Liver (tissue), 9 donors: Measurements from ENCODE around the gene ANKLE1. TPM values are rescaled to one million over a fixed set of nuclear protein-coding genes. Genes with fewer than 3 reads are reported as not detected.

Experiments used
- DNase-seq: peaks from one replicate; pipeline ENCODE4 v3.0.0-alpha.2; 2017; ENCODE audit warnings: low spot score
- H3K27ac ChIP-seq, 2 donors: one replicate each; pipeline ENCODE4 v1.7.0; 2013; ENCODE audit warnings: inconsistent platforms in 2 of 2, low read length in 2 of 2, control low read depth in 1 of 2, low read depth in 1 of 2, mild to moderate bottlenecking in 1 of 2
- H3K27me3 ChIP-seq, 4 donors: one replicate each; pipeline versions ENCODE4 v1.6.1 to v1.7.0; 2013; ENCODE audit warnings: low read length in 3 of 4, inconsistent platforms in 1 of 4, mild to moderate bottlenecking in 1 of 4, moderate library complexity in 1 of 4; ENCODE audit not compliant: control insufficient read depth in 4 of 4, insufficient read depth in 4 of 4
- H3K36me3 ChIP-seq, 4 donors: one replicate each; pipeline versions ENCODE4 v1.6.1 to v1.7.0; 2013; ENCODE audit warnings: low read length in 3 of 4, mild to moderate bottlenecking in 3 of 4, low read depth in 1 of 4, moderate library complexity in 1 of 4; ENCODE audit not compliant: control insufficient read depth in 4 of 4, insufficient read depth in 3 of 4
- H3K4me1 ChIP-seq, 4 donors: one replicate each; pipeline versions ENCODE4 v1.6.1 to v1.7.0; 2013; ENCODE audit warnings: low read length in 3 of 4, mild to moderate bottlenecking in 3 of 4, moderate library complexity in 1 of 4; ENCODE audit not compliant: control insufficient read depth in 4 of 4, insufficient read depth in 4 of 4
- H3K4me3 ChIP-seq, 3 donors: one replicate each; pipeline versions ENCODE4 v1.6.1 to v1.7.0; 2013; ENCODE audit warnings: low read length in 3 of 3, control low read depth in 1 of 3, low read depth in 1 of 3, mild to moderate bottlenecking in 1 of 3
- H3K9ac ChIP-seq, 2 donors: one replicate each; pipeline ENCODE4 v1.7.0; 2013; ENCODE audit warnings: low read length in 2 of 2, mild to moderate bottlenecking in 2 of 2, moderate library complexity in 2 of 2, control low read depth in 1 of 2, low read depth in 1 of 2
- H3K9me3 ChIP-seq, 4 donors: one replicate each; pipeline versions ENCODE4 v1.6.1 to v1.7.0; 2013; ENCODE audit warnings: low read length in 3 of 4; ENCODE audit not compliant: control insufficient read depth in 4 of 4
- ATF3 ChIP-seq: IDR thresholded peaks from 2 replicates; pipeline ENCODE4 v1.6.1; 2016; ENCODE audit warnings: antibody characterized with exemption
- EGR1 ChIP-seq, 2 donors: IDR thresholded peaks; 2 replicates each; pipeline ENCODE4 v1.6.1; 2016 to 2018; ENCODE audit warnings: antibody characterized with exemption in 2 of 2, low read depth in 2 of 2
- FOXA1 ChIP-seq: IDR thresholded peaks from 2 replicates; pipeline ENCODE4 v1.6.1; 2016; ENCODE audit warnings: antibody characterized with exemption
- FOXA2 ChIP-seq: IDR thresholded peaks from 2 replicates; pipeline ENCODE4 v1.6.1; 2016; ENCODE audit warnings: antibody characterized with exemption
- GABPA ChIP-seq, 2 donors: IDR thresholded peaks in 1 of 2; conservative IDR thresholded peaks in 1 of 2; 2 replicates each; pipeline ENCODE4 v1.6.1; 2016; ENCODE audit warnings: antibody characterized with exemption in 2 of 2, mild to moderate bottlenecking in 1 of 2, moderate library complexity in 1 of 2
- HNF4A ChIP-seq, 2 donors: conservative IDR thresholded peaks; 2 replicates each; pipeline ENCODE4 v1.6.1; 2016; ENCODE audit warnings: antibody characterized with exemption in 2 of 2, mild to moderate bottlenecking in 2 of 2
- HNF4G ChIP-seq: IDR thresholded peaks from 2 replicates; pipeline ENCODE4 v1.6.1; 2016; ENCODE audit warnings: antibody characterized with exemption
- JUND ChIP-seq, 2 donors: IDR thresholded peaks; 2 replicates each; pipeline ENCODE4 v1.6.1; 2016; ENCODE audit warnings: antibody characterized with exemption in 2 of 2
- NR2F2 ChIP-seq: IDR thresholded peaks from 2 replicates; pipeline ENCODE4 v1.6.1; 2016; ENCODE audit warnings: antibody characterized with exemption
- RAD21 ChIP-seq, 2 donors: IDR thresholded peaks; 2 replicates each; pipeline ENCODE4 v1.6.1; 2016; ENCODE audit warnings: antibody characterized with exemption in 2 of 2, mild to moderate bottlenecking in 2 of 2
- RXRA ChIP-seq, 2 donors: IDR thresholded peaks; 2 replicates each; pipeline ENCODE4 v1.6.1; 2017 to 2018; ENCODE audit warnings: antibody characterized with exemption in 2 of 2, mild to moderate bottlenecking in 1 of 2
- SP1 ChIP-seq: IDR thresholded peaks from 2 replicates; pipeline ENCODE4 v1.6.1; 2018; ENCODE audit warnings: antibody characterized with exemption, mild to moderate bottlenecking
- TAF1 ChIP-seq: conservative IDR thresholded peaks from 2 replicates; pipeline ENCODE4 v1.6.1; 2016; ENCODE audit warnings: antibody characterized with exemption, mild to moderate bottlenecking
- ZBTB33 ChIP-seq: IDR thresholded peaks from 2 replicates; pipeline ENCODE4 v1.6.1; 2016; ENCODE audit warnings: antibody characterized with exemption
- WGBS: extraction: QIAGEN DNeasy Blood & Tissue Kit; methylation state at CpG from one replicate; pipeline ENCODE4 v1.1.7; 2013; 5-methylcytosine and 5-hydroxymethylcytosine counted together
- polyA plus RNA-seq, 2 donors: library from polyadenylated mRNA; stranded (reverse) in 1 of 2; unstranded in 1 of 2; fragments of 200-250 nt in 1 of 2; fragments of >200 nt in 1 of 2; fragmentation: Nextera tagmentation in 1 of 2; extraction: Ambion mirVana in 1 of 2; gene quantifications; one replicate each; pipeline versions ENCODE4 v1.2.1 to v1.2.3, GENCODE V29; 2013 to 2015
- total RNA-seq, 2 donors: library from RNA; depleted of rRNA; stranded (reverse); fragments of >200 nt; gene quantifications; one replicate each; pipeline ENCODE4 v1.2.3, GENCODE V29; 2014
- TF ChIP-seq, protein P1 (sequence below): IDR thresholded peaks from 2 replicates; pipeline ENCODE4 v1.6.1; 2016; ENCODE audit warnings: antibody characterized with exemption
- TF ChIP-seq, protein P2 (sequence below): fragments of 150-350 bp; IDR thresholded peaks from 2 replicates; pipeline ENCODE4 v1.5.1; 2017; ENCODE audit warnings: improper control_type of control experiment, low read depth, low read length; ENCODE audit not compliant: missing input control
- TF ChIP-seq, protein P3 (sequence below): IDR thresholded peaks from 2 replicates; pipeline ENCODE4 v1.6.1; 2016; ENCODE audit warnings: antibody characterized with exemption, mild to moderate bottlenecking
- donor health status: healthy.
- donor health status: healthy.
- donor health status: healthy.
- donor health status: healthy.
- donor health status: healthy.

The ANKLE1 gene
- total and polyA plus RNA-seq, 4 donors = 0.10 to 43.2 (median 0.29) TPM

- Histone ChIP-seq H3K9me3 (no peaks in the 10 kb centered on the region), H3K27me3 (no peaks in the 10 kb centered on the region), H3K4me1 (peaks cover 3 to 11% (median 10%) of the 10 kb centered on the region in 4 donors), H3K9ac (no peak overlapping the region), H3K27ac (no peak overlapping the region), H3K4me3 (no peak overlapping the region), H3K36me3 (peaks cover 0 to 11% (median 5%) of the 10 kb centered on the region in 4 donors)
- no peak for DNase-seq
- 82% methylated on average over 12 of the region's 12 CpGs for WGBS
- TF ChIP-seq RXRA (IDR thresholded peaks at IDR 0.05) (no peak), ZBTB33 (no peak), FOXA2 (no peak), TAF1 (no peak), RAD21 (IDR thresholded peaks at IDR 0.05) (no peak), HNF4A (conservative IDR thresholded peaks at IDR 0.05) (no peak), NR2F2 (no peak), GABPA (IDR thresholded peaks at IDR 0.05 in 1 of 2, conservative IDR thresholded peaks at IDR 0.05 in 1 of 2) (no peak)
- TF ChIP-seq, protein P1, sequence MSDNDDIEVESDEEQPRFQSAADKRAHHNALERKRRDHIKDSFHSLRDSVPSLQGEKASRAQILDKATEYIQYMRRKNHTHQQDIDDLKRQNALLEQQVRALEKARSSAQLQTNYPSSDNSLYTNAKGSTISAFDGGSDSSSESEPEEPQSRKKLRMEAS = no peak
- TF ChIP-seq, protein P2, sequence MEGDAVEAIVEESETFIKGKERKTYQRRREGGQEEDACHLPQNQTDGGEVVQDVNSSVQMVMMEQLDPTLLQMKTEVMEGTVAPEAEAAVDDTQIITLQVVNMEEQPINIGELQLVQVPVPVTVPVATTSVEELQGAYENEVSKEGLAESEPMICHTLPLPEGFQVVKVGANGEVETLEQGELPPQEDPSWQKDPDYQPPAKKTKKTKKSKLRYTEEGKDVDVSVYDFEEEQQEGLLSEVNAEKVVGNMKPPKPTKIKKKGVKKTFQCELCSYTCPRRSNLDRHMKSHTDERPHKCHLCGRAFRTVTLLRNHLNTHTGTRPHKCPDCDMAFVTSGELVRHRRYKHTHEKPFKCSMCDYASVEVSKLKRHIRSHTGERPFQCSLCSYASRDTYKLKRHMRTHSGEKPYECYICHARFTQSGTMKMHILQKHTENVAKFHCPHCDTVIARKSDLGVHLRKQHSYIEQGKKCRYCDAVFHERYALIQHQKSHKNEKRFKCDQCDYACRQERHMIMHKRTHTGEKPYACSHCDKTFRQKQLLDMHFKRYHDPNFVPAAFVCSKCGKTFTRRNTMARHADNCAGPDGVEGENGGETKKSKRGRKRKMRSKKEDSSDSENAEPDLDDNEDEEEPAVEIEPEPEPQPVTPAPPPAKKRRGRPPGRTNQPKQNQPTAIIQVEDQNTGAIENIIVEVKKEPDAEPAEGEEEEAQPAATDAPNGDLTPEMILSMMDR = no peak
Observed at GRCh38 chr19:17266589-17266974, 15.1 kb upstream of the ANKLE1 start.

- Histone ChIP-seq H3K4me3 (peak within 1 kb of the TSS; percentile 81 to 100 (median 94)), H3K4me1 (peaks cover 3 to 11% (median 10%) of the 10 kb centered on the region in 4 donors), H3K27me3 (no peaks in the 10 kb centered on the region), H3K27ac (peak within 1 kb of the TSS in 1 of 2 donors; percentile 76), H3K9me3 (no peaks in the 10 kb centered on the region), H3K9ac (peak within 1 kb of the TSS; percentile 66 to 95), H3K36me3 (peaks cover 0 to 12% (median 6%) of the 10 kb centered on the region in 4 donors)
- WGBS = under 1% methylated on average over 27 of the region's 27 CpGs
- peak; percentile 93 for DNase-seq
- TF ChIP-seq JUND (IDR thresholded peaks at IDR 0.05) (no peak), ATF3 (peak; percentile 27), RXRA (IDR thresholded peaks at IDR 0.05) (peak; percentile 28 to 37), GABPA (IDR thresholded peaks at IDR 0.05 in 1 of 2, conservative IDR thresholded peaks at IDR 0.05 in 1 of 2) (peak; percentile 83 to 96), EGR1 (IDR thresholded peaks at IDR 0.05; ENCODE audit: low read depth in 2 of 2) (no peak), ZBTB33 (no peak), NR2F2 (peak; percentile 39), FOXA1 (no peak), SP1 (peak; percentile 100), HNF4G (no peak), TAF1 (no peak)
- TF ChIP-seq, protein P1 = peak; percentile 51
- TF ChIP-seq, protein P3, sequence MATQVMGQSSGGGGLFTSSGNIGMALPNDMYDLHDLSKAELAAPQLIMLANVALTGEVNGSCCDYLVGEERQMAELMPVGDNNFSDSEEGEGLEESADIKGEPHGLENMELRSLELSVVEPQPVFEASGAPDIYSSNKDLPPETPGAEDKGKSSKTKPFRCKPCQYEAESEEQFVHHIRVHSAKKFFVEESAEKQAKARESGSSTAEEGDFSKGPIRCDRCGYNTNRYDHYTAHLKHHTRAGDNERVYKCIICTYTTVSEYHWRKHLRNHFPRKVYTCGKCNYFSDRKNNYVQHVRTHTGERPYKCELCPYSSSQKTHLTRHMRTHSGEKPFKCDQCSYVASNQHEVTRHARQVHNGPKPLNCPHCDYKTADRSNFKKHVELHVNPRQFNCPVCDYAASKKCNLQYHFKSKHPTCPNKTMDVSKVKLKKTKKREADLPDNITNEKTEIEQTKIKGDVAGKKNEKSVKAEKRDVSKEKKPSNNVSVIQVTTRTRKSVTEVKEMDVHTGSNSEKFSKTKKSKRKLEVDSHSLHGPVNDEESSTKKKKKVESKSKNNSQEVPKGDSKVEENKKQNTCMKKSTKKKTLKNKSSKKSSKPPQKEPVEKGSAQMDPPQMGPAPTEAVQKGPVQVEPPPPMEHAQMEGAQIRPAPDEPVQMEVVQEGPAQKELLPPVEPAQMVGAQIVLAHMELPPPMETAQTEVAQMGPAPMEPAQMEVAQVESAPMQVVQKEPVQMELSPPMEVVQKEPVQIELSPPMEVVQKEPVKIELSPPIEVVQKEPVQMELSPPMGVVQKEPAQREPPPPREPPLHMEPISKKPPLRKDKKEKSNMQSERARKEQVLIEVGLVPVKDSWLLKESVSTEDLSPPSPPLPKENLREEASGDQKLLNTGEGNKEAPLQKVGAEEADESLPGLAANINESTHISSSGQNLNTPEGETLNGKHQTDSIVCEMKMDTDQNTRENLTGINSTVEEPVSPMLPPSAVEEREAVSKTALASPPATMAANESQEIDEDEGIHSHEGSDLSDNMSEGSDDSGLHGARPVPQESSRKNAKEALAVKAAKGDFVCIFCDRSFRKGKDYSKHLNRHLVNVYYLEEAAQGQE = peak; percentile 50
- TF ChIP-seq, protein P2 = no peak
Observed at GRCh38 chr19:17266975-17267788, 14.5 kb upstream of the ANKLE1 start, which contains the start of gene BABAM1. Gene BABAM1 (plus strand): TSS chr19:17267443. CDS start chr19:17268807, 1,364 bp downstream.
